SU-DHL-6 (cell line): ENCODE measurements around the gene ANKEF1.

Source experiments
- CTCF ChIP-seq: fragments of 200-600 bp; sonication (generic); IDR thresholded peaks from one replicate; pipeline ENCODE4 v1.5.1; 2017; ENCODE audit warnings: antibody characterized with exemption, mild to moderate bottlenecking, low read length, moderate library complexity; ENCODE audit not compliant: insufficient read depth, poor library complexity, severe bottlenecking
- EZH2phosphoT487 ChIP-seq: fragments of 200-600 bp; sonication (generic), shearing (Covaris generic); conservative IDR thresholded peaks from 2 replicates; pipeline ENCODE4 v1.6.1; 2018; ENCODE audit warnings: mild to moderate bottlenecking, antibody characterized with exemption, low read length, moderate library complexity, mixed read lengths

GRCh38 chr20:10090588-10091166 lies 55.9 kb downstream of the ANKEF1 start:
- TF ChIP-seq CTCF, result peak; percentile 26
- TF ChIP-seq EZH2phosphoT487, result no peak
